Measurements from ENCODE around the gene PPT2.
"Not testable (repeated sequence)": the region's sequence is repeated elsewhere in the genome, so short reads cannot be mapped to it uniquely, and the experiment has no call there.

PPT2 gene

DNA sequence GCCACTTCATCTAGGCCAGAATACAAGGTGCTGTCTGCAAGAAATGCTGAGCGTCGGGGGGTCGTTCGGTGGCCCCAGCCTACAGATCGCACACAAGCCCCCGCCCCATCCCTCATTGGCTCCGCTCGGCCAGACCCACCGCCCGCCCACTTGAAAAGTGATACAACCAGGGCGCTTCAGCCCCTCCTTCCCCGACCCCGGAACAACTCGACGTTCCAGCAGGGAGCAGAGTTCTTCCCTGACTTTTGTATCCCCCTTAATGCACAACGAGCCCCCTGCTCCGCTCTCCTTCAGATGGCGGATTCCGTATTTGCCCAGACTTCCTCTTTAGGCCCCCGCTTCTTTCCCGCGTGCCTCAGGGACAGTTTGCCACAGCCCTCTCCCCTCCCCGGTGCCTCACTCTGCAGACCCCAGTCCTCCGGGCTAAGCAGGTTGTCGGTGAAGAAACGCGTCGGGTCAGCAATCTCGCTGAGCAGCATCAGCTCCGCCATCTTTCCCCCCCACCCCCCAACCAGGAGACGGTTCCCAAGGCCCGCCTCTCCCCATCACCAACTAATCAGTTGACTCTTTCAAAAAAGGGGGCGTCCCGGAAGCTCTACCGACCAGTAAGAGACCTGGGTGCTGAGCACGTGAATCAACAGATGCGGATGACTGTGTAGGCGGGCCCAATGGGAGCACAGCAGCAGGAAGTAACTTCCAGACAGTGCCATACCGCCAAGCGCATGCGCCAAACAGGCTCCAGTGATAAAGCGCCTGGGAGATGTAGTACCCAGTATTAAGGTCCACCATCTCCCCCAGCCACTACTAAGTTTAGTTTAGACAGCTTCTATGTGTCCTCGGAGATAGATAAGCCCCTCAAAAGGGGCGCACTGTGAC lies 26.0 kb upstream of the PPT2 start, which contains the start of gene ATF6B:
Gene ATF6B, minus strand, starts transcription at position 530 of the 876 bp plus-strand sequence. Its CDS starts 39 bp downstream, at position 491.
- peak; percentile 96 for DNase-seq

DNA sequence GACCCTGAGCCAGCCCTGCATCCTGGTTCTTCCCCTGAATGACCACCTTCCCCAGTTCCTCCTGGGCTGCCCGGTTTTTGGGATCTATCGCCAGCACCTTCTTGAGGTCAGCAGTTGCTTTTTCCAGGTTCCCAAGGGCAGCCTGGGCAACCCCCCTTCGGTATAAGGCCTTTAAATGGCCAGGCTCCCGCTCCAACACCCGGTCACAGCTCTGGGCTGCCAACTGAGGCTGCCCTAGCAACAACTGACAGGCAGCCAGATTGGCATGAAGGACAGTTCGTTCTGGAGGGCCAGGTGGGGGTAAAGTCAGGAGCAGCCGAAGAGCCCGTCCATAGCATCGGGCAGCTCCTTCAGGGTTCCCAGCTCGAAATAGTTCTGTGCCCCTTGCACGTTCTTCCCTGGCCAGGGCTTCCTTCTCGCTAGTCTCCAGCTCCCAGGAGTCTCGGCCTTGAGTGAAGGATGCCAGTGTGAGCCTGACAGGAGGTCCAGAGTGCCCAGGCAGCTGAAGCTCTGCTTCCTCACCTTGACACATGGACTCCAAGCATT lies 25.1 kb upstream of the PPT2 start:
- DNase-seq: no peak

DNA sequence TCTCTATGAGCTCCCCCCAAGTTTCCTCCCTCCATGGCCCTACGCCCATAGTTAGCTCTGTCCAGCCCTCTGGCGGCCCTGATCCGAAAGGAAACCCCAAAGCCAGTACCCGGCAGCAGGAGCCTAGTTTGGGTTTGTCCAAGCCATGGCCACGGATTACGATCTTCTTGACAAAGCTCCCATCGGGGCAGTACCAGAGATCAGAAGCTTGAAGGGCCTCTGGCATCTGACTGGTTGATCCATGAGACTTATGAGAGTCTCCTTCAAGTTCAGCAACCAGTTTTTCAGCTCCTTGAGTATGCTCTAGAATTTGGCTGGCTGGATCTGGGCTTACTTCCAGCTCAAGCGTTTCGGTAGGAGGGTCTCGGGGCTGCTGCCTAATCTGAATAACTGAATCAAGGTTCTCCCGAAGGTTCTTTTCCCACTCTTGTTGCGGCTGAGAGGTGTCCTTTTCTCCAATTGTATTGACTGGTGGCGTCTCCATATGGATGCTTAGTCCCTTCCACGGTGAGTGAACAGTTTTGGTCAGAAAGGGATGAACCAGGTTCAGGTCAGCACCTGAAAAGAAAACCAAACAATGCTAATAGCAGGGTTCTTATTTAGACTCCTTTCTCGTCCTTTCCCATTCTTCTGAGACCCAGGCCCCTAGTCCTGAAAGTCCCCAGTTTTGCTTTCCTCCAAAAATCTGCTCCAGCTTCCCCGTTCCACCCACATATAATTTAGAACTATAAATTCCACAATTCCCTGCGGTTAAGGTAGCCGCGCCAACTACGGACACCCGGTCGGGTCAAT lies 24.4 kb upstream of the PPT2 start:
- no peak for DNase-seq

DNA sequence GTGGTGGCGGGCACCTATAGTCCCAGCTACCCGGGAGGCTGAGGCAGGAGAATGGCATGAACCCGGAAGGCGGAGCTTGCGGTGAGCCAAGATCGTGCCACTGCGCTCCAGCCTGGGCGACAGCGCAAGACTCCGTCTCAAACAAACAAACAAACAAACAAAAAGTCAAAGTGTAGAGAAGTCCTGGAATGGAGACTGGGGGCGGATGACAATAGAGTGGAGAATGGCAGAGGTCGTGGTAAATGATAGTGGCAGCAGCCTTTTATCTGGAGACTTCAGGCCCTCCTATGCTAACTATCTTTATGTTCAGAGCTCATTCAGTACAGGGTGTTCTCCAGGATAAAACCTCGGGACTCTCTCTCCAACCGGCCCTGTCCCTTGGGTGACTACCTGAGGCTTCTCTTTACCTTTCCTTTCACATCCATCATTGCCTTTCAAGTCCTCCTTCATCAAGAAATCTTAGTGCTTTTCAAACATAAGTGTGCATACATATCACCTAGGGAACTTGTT lies 22.4 kb upstream of the PPT2 start:
- no peak for DNase-seq

DNA sequence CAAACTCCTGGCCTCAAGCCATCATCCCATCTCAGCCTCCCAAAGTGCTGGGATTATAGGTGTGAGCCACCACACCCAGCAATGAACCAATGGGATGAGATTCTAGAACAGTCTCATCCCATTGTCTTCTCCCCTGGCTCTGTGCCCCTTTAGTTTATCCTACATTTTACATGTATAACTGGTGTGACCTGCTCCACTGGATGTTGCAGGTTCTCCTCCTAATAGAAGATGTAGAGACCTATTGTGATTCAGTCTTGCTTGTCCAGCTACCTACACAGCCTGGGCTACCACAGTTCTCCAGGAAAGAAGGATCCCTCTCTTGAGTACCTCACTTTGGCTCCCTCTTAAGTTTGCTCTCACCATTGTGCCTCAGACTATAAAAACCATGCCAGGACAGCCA lies 21.8 kb upstream of the PPT2 start:
- DNase-seq: no peak

DNA sequence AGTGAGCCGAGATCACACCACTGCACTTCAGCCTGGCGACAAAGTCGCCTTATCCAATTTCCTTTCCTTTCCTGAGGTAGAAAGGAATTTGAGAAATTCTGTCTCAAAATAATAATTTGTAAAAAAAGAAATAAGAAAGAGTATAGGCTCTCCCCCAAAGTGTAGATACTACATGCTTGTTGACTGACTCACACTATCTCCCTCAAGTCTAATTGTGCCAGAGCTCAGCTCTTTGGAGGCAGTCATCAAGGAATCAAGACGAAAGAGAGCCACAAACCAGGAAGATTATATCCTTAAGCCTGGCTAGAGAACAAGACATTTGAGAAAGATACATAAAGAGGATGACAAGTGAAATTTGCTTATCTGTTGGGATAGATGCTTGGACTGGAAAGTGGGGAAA lies 20.2 kb upstream of the PPT2 start:
- no peak for DNase-seq

DNA sequence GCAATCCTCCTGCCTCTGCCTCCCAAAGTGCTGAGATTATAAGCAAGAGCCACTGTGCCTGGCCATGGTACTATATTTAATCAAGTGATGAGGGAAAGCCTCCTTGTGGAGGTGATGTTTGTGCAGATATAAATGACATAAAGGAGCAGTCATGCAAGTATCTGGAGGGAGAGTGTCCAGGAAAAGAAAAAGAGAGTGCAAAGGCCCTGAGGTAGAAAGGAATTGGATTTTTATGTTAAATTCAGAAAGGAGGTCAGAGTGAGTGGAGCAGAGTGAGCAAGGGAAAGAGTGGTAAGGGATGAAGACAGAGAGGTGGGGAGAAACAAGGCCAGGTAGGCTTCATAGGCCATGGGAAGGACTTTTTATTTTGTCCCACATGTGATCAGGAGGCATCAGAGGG lies 16.5 kb upstream of the PPT2 start:
- no peak for DNase-seq

DNA sequence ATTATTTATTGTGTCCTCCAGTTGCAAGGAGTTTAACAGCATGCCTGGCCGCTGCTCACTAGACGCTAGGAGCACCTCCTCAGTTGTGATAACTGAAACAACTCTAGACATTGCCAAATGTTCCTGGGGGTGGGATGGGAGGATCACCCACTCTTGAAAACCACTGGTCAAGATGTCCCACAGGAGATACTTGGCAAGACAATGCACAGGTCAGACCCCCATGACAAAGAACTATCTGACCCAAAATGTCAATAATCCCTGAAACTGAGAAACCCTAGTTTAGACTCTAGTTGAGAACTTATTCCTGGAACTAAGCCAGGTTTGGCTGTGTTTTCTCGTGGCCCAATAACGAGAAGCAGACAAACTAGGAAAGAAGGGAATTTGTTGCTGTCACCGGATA lies 14.4 kb upstream of the PPT2 start:
- no peak for DNase-seq

DNA sequence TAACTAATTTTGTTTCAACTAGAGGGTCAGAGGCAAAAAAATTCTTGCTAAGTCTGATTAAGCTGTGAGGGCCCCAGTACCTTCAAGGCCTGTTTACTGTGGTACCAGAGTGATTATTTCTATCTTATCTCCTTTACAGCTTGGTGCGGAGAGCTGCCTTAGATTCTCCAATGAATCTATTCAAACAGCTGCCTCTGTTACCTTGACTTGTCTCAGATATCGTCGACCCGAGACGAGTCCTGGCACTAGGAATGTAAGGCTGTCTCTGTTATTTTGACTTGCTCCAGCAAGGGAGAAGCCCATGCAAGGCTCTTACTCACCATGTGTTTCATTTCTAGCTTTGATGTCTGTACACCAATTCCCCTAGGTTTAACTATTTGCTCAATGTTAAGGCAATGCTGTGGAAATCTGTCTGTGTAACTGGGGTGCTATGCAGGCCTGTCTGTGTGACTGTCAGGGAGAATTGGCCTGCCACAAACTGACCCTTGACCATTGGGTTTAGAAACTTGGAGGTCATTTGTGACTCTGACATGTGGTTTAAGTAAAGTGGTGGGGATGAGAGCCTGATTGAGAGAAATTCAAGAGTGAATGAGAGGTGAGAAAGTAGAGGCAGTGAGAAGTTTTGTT lies 13.4 kb upstream of the PPT2 start:
- no peak for DNase-seq

DNA sequence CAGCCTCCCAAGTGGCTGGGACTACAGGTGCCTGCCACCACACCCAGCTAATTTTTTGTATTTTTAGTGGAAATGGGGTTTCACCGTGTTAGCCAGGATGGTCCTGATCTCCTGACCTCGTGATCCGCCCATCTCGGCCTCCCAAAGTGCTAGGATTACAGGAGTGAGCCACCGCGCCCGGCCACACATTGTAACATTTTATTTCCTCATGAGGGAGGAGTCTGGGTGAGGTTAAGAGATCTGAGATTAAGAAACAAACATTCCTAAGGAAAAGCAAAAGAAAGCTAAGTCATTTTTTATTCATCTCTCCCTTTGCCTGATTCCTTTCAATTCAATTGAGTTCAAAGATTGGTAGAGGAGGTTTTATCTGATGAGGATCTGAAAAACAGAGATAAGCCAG lies 9.7 kb upstream of the PPT2 start:
- DNase-seq: not testable (repeated sequence)

DNA sequence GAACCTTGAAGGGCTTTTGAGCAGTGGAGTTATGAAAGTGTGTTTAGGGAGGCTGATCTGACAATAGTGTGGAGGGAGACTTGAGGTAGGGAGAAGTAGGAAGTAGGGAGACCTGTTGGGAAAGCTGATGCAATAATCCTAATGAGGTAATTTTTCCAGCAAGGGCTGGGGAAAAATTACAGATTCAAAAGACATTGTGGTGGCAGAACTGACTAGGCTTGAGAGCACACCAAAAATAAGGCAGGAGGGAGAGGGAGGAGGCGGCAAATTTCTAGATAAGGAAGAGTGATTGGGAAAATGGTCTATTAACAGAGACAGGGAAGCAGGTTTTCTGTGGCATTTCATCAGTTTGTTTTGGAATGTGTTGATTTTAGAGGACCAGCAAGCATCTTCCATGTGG lies 7.7 kb upstream of the PPT2 start:
- DNase-seq: no peak

DNA sequence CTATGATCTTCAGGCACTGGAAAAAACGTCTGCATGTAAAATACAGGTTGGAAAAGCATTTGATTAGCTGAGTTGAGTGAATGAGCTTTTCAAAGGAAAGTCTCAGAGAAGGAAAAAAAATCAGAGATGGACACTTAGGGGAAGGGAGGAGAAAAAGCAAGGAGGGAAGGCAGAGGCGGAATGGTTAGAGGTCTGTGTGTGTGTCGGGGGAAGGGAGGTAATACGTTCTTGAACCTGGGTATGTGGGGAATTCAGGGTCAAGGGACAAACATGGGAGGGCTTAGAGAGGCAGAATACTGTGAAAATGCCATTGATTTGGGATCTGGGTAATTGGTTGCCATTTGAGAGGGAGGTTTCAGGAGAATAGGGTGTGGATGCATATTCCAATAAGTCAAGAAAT lies 7.3 kb upstream of the PPT2 start:
- DNase-seq: no peak

DNA sequence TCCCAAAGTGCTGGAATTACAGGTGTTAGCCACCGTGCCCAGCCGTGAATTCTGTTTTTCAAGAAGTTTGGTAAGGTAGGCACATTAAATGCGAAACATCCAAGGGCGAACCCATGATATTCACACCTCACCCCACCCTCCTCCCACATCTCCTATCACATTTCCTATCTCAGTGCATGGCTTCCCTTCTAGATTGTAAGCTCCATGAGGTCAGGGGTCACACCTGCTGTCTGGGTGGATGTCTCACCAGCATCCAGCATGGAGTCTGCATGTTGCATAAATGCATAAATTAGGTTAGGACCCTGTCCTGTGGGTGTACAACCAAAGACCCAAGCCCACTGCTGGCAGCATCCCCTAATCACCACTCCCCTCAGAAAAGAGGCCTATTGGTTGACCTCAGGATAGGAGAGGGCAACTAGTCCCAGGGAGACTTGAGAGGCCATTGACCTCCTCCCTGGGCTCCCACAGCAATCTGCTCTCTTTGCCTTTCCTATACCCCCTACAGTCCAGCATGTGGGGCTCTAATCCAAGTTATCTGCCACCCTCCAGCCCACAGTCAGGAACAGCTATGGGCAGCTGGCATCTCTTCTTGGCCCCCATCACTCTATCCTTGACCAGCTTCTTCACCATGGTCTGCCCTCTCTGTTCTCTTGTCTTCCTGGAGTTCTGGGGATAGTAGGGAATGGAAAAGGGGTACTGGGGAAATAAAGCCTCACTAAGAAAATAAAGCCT lies 6.4 kb upstream of the PPT2 start:
- no peak for DNase-seq

DNA sequence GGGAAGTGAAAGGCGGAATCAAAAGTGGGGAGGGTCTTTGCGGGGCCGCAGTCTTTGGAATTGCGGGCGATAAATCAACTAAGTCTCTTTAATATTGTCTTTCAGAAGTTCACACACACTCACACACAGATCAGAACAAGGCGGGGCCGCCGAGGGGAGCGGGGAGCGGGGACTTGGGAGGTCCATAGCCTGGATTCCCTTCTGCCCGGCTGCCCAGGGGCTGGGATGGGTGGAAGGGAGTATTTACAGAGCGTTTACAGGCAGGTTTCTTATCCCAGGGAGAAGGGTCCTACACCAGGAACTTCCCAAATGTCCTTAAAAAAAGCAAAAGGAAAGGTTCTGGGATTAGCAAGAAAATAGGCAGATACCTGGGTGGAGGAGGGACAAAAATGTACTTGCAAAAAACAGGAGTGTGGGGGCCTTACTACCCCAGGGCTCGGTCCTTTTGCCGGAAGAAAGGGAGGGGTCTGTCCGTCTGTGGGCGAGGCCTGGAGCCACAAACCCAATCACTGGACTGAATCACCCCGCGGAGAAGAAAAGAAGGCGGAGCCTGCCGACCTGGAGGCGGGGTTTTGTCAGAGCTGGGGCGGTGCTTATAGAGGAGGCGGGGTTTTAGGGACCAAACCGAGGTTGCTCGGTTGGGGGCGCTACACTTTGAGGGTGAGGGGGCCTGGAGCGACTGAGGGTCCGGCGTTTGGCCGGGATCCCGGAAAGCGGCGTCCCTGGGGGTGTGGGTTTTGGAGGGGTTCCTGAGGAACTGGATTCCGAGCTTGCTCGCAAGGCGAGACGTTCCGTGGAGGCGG lies 5.5 kb upstream of the PPT2 start:
- DNase-seq: peak; percentile 86

DNA sequence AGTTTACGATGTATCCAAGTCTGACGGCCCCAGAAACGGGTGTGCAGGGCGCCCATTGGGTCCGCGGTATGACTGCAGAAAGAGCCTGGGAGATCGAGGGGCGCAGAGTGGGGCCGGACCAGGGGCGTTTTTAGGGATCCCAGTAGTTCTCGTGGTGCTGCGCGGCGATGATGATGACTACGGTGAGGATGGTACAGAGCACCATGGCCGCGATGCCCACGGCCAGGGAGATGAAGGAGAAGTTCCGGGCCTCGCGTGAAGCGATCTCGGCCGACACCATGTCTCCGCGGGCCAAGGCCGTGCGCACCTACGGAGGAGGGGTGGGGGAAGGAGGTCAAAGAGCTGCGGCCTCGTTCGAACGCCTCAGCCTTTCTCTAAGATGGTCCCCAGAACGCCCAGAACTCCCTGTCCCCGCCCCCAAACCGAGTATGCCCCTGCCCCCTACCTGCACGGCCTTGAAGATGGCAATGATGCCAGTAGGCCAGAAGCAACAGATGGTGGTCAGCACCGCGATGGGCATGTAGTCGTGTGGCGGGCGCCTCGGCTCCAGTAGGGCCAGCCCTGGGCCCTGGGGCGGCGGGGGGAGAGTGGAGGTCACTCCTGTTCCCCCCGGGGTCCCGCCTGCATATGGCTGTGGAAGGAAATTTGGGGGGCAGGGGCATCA lies 4.7 kb upstream of the PPT2 start:
- no peak for DNase-seq

DNA sequence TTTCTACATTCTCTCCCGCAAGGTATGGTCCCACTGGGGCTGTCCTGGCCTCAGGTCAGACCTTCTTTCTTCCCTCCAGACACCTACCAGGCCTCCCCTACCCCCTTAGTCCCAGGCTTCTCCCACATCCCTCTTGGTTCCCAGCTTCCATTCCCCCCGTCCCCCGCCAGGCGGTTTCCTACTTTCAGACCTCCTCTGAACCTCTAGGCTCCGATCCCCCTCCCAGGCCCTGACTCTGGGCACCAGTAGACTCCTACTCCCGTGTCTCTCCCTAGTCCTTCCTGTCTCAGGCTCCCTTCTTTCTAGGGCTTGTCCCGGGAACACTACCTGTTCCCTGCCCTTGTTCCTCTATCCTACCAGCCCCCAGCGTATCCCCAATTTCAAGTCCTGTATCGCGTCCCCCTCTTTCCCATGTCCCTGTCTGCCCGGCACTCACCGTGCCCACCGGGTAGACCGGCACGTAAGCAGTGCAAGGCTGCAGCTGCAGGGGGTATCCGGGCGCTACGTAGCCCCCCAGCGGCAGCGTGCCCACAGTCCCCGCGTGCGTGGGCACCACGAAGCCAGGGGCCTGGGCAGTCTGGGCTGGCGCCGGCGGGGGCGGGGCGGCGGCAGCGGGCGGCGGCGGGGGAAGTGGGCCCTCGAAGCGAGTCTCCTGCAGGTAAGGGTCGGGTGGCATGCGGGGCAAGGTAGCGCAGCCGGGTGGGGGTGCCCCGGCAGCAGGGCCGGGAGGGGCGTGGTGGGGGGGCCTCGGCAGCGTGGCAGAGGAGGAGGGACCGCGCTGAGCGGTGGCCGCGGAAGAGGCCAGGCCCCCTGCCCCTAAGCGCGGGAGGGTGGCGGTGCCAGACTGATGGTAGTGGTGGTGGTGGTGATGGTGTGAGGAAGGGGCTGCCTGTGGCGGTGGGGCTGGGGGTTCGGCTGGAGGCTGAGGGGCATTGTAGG lies 3.7 kb upstream of the PPT2 start:
- no peak for DNase-seq

DNA sequence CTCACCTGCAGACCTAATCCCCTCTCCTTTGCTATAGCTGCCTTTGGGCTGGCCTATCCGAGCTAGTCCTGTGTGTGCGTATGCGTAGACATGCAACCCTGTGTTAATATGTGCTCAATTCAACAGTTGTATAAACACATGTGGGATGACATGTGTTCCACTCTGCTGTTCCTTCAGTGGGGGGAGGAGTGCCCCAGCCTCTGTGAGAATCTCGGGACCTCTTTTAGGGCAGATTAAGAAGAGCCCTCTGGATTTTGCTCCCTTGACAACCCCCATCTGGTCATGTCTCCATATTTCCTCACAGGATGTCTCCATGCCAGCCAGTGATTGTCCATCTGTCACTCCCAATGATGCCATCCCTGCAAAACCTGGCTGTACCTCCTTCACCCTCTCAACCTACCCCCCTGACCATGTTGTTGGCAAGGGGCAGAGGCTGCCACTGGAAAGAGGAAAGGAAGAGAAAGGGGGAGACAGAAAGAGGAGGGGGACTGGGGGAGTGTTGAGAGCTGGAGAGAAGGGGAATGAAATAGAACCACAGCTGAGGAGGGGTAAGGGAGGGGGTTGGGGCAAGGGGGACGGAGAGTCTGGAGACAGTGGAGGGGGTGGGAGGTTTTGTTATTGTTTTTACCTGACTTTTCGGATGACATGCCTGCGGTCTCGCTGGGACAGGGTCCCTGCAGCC lies 2.6 kb upstream of the PPT2 start:
- no peak for DNase-seq

DNA sequence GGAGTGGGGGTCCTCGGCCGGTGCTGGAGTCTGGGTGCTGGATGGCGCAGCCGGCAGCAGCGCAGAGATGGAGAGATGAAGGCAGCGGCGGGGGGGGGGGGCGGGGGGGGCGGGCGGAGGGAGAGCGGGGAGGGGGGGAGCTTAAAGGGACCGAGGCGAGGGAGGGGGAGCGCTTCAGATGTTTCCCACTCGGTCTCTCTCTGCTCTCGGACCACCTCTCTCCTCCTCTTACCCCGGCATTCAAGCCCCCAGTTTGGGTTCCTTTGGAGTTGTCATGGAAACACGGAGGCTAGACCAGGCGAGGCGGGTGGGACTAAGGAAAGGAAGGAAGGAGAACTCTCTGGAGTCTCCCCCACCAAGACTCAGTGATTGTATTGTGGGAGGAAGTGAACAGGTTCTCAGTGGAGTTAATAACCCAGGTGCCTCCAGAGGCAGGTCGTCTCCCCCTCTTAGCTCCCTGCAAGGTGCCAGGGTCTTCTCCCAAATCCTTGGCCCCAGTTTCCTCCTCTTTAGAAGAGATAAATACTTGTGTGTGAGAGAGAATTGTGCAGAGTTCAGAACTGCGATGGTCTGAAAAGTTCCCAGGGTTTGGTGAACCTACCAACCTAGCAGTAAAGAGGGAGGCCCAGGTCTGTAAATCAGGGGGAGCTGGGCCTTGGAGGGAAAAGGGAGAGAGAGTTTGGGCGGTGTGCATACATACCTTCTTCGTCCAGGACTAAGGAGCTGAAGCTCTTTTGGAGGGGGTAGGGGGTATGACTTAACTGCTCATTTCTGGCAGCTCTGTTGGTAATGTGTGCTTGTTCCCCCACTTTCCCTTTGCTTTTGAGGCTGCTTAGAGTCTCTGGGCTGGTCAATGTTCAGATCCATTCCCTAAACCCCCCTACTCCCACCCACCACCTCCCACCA lies 1.8 kb upstream of the PPT2 start, which contains the start of gene PRRT1:
Gene PRRT1, minus strand, starts transcription at position 77 of the 906 bp plus-strand sequence. CDS start 112 bp downstream, outside the sequence.
- DNase-seq: no peak

Measured in stimulated activated CD8-positive, alpha-beta memory T cell treated with anti-CD3 and anti-CD28 coated beads, Interleukin-4, amount 100 ng/mL, for 48 hours (primary cell).